GM12872 (cell line): Measurements from ENCODE around the gene GSE1.

Experiments used
- TF ChIP-seq, protein P1 (sequence below): IDR thresholded peaks from 3 replicates; pipeline ENCODE4 v1.5.1; 2011; ENCODE audit warnings: low read depth, mild to moderate bottlenecking, low read length, moderate library complexity; ENCODE audit not compliant: insufficient read depth

The GSE1 gene

DNA sequence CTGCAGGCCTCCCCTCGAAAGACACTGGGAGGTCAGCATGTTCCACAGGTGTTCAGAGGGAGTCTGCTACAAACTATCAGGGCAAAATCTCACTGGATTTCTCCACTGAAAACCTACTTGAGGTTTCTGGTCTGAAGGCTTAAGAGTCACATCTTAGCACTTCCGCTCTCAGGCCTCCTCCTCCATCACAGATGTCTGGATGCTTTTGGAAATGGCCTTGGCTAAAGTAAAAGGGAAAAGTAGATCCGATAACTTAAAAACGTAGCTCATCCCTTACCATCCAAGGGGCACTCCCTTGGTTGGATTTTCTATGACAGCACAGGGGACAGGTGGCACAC, 61.3 kb downstream of the GSE1 start:
- TF ChIP-seq, protein P1, sequence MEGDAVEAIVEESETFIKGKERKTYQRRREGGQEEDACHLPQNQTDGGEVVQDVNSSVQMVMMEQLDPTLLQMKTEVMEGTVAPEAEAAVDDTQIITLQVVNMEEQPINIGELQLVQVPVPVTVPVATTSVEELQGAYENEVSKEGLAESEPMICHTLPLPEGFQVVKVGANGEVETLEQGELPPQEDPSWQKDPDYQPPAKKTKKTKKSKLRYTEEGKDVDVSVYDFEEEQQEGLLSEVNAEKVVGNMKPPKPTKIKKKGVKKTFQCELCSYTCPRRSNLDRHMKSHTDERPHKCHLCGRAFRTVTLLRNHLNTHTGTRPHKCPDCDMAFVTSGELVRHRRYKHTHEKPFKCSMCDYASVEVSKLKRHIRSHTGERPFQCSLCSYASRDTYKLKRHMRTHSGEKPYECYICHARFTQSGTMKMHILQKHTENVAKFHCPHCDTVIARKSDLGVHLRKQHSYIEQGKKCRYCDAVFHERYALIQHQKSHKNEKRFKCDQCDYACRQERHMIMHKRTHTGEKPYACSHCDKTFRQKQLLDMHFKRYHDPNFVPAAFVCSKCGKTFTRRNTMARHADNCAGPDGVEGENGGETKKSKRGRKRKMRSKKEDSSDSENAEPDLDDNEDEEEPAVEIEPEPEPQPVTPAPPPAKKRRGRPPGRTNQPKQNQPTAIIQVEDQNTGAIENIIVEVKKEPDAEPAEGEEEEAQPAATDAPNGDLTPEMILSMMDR = no peak

DNA sequence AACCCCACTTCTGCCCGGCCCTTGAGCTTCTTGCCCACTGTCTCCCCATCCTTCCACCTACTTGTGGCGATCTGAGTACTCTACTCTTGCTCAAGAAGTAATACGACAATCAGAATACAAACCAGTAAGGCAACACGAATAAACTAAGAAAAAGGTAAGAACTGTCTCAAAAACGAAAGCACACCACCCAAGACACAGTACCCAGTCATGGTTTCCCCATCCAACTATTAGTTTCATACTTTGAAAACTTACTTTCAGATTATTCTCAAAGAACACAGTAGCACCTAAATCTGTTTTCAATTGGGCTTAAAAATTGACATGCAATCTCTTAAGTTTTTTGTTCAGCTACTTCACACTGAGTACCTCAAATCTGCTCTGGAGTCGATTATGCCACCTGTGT, 61.7 kb downstream of the GSE1 start:
- TF ChIP-seq, protein P1 = no peak

DNA sequence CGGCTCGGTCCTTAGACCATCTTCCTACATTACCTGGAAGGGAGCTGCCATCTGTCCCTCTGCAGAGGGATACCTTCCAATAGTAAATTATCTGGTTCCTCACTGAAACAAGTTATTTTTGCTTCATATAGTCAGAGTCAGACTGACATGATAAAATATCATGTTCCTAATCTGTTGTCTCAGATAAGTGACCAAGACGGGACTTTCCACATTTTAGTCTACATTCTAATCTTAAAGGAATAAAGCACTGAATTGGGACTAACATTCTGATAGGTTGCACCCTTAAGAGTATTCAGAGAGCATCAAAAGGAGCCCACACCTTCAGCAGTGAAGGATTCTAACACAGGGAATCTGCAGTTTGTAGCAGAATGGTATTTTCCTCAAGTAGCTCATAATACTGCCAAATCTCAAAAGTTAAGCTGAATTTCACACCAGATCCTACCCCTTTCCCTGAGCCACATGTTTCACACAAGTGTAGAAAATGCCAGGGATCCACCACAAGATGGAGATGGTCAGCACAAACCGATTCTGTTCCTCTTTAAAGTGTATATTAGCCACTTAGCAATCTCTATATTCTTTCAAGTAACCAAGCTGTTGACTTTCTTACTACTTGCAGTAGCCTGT, 62.2 kb downstream of the GSE1 start:
- TF ChIP-seq, protein P1 = peak; percentile 39; the same call in 2 of the 3 replicates

DNA sequence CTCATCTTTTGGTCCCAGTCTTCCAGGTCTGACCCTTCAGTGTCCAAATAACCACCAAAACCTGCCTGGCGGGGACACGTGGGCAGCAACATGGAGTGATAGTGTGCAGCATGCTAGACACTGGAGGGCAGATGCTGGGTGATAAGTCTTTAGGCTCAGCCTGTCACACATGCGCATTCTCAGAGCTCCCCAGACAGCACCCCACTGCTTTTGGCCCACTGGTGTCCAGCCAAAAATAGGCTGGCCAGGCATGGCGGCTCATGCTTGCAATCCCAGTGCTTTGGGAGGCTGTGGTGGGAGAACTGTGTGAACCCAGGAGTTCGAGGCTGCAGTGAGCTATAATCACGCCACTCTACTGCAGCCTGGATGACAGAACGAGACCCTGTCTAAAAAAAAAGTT, 63.3 kb downstream of the GSE1 start:
- TF ChIP-seq, protein P1 = no peak

DNA sequence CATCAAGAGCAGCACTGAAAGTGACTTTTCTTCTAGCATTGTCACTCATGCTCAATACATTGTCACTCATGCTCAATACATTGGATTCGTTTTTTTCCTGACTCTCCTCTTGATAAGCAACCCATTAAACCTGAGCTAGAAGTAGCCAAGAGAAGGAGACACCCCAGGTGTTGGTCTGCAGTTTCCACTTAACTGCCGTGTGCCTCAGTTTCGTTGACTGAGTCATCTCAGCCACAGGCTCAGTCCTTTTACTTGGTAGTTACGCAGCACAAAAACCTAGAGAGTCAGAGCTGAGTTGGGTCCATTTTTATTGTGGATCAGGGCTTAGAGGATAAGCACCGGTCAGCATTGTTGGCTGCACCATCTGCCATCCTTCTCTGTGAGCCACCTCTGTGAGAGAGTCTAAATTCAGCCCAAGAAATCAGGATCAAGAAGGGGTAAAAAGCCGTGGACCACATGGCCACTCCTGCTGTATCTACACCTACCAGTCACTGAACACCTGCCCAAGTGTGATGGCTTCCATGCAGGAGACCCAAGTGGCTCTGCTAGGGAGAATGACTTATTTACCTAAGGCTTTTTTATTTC, 64.4 kb downstream of the GSE1 start:
- TF ChIP-seq, protein P1 = no peak

DNA sequence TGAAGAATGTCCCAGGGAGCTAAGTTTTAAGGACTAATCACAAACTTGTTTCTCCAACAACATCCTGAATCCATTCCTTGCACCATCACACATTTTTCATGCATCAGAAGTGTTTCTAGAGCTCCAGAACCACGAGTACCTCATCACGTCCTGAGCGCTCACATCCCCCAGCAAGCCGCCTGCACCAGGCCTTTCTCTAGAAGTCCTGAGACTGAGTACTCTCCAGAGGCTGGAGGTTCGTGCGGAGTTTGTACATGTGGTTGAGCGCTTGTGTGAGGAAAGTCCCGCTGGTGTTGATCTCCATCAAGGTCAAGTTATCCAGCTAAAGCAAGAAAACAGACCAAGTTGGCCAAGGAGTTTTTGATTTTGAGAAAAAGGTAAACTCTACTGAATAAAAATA, 64.9 kb downstream of the GSE1 start:
- TF ChIP-seq, protein P1 = no peak

DNA sequence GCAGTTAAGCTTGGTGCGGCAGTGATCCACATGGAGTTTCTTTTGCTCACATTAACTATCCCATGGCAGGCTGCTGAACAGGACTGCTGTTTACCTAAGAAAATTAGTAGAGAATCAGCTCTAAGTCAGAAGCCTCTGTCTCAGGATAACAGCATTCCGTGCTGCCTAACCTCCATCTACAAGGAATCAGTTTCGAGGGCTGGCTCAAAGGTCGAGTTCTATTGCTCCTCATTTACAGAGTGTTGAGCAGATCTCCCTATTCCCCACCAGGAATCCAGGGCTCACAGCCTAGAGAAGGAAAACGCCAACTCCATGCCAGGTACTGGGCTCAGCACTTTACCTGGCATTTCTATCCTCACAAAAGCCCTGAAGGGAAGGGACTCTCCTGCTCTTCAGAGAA, 65.7 kb downstream of the GSE1 start:
- TF ChIP-seq, protein P1 = no peak

DNA sequence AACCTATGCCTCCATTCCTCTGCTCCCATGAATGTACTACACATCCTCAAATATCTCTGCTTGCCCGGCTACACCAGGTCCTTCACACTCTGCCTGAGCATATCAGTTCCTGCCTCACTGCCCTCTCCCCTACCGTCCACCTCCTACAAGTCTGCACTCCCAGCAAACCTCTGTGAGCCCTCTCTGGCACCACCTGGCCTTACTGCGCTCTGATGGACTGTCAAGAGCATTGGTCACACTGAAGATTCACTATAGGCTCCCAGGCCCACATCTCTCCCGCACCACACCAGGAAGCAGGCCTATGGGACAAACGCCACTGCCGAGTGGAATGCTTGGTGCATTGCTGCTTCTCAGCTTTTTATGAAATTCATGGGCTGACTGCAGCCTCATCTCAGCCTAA, 66.7 kb downstream of the GSE1 start:
- TF ChIP-seq, protein P1 = no peak
